Measurements from ENCODE around the gene ROBO4. TPM values are rescaled to one million over a fixed set of nuclear protein-coding genes. Genes with fewer than 3 reads are reported as not detected.

ROBO4 gene
- total RNA-seq, 1 donor from 2014 or later, result 0.25 TPM

DNA sequence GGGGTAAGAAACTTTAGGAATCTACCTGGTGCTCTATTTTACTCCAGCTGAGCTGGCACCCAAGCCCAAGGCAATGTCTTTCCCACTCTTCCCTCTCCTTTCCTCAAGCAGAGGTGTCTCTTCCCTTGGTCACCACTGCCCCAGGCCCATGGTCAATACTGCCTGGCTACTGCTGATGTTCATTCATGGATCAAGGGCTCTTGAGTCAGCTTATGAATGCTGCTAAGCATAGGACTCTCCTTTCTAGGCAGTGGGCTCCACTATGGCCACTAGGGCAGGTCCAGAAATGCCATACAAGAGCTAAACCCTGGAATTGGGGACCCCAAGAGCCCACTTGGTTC, 18.7 kb upstream of the ROBO4 start:
- H3K27me3 ChIP-seq (ENCODE audit: insufficient read depth, low read length), result no peaks in the 10 kb centered on the region
- DNase-seq (ENCODE audit: low read depth), result no peak
- H3K4me2 ChIP-seq (ENCODE audit: low read length), result no peak overlapping the region
- H3K27me3 Mint-ChIP-seq (ENCODE audit: low read depth, unreplicated experiment), result peaks cover 3% of the 10 kb centered on the region
- no peak overlapping the region for H3K27ac Mint-ChIP-seq (ENCODE audit: unreplicated experiment)
- no peaks in the 10 kb centered on the region for H3K9me3 ChIP-seq (ENCODE audit: insufficient read depth, low read depth, low read length)
- TF ChIP-seq, protein P1, sequence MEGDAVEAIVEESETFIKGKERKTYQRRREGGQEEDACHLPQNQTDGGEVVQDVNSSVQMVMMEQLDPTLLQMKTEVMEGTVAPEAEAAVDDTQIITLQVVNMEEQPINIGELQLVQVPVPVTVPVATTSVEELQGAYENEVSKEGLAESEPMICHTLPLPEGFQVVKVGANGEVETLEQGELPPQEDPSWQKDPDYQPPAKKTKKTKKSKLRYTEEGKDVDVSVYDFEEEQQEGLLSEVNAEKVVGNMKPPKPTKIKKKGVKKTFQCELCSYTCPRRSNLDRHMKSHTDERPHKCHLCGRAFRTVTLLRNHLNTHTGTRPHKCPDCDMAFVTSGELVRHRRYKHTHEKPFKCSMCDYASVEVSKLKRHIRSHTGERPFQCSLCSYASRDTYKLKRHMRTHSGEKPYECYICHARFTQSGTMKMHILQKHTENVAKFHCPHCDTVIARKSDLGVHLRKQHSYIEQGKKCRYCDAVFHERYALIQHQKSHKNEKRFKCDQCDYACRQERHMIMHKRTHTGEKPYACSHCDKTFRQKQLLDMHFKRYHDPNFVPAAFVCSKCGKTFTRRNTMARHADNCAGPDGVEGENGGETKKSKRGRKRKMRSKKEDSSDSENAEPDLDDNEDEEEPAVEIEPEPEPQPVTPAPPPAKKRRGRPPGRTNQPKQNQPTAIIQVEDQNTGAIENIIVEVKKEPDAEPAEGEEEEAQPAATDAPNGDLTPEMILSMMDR (IDR thresholded peaks at IDR 0.05; ENCODE audit: insufficient read depth, low read depth, low read length), result no peak
- no peak for TF ChIP-seq EZH2 (IDR thresholded peaks at IDR 0.05; ENCODE audit: insufficient read depth, low read length)
- H3K9me3 Mint-ChIP-seq (ENCODE audit: unreplicated experiment), result peaks cover 12% of the 10 kb centered on the region
- no peaks in the 10 kb centered on the region for H4K20me1 ChIP-seq (ENCODE audit: insufficient read depth, low read length)
- H3K4me1 ChIP-seq (ENCODE audit: insufficient read depth, low read length), result peaks cover 8% of the 10 kb centered on the region
- H3K36me3 Mint-ChIP-seq (ENCODE audit: low read depth, unreplicated experiment), result no peaks in the 10 kb centered on the region
- FAIRE-seq, result no peak
- peaks cover 13% of the 10 kb centered on the region for H3K4me1 Mint-ChIP-seq (ENCODE audit: low read depth, unreplicated experiment)
- no peak overlapping the region for H3K4me3 ChIP-seq (ENCODE audit: insufficient read depth, low read depth, low read length)
- no peak overlapping the region for H3K9ac ChIP-seq (ENCODE audit: low read length)
- no peak overlapping the region for H2AFZ ChIP-seq (ENCODE audit: low read depth, low read length)
- H3K27ac ChIP-seq (ENCODE audit: low read depth, low read length), result no peak overlapping the region
- H3K4me3 Mint-ChIP-seq (ENCODE audit: unreplicated experiment), result no peak overlapping the region
- no peaks in the 10 kb centered on the region for H3K36me3 ChIP-seq (ENCODE audit: insufficient read depth, low read length)
- H3K79me2 ChIP-seq (ENCODE audit: insufficient read depth, low read length), result no peaks in the 10 kb centered on the region

DNA sequence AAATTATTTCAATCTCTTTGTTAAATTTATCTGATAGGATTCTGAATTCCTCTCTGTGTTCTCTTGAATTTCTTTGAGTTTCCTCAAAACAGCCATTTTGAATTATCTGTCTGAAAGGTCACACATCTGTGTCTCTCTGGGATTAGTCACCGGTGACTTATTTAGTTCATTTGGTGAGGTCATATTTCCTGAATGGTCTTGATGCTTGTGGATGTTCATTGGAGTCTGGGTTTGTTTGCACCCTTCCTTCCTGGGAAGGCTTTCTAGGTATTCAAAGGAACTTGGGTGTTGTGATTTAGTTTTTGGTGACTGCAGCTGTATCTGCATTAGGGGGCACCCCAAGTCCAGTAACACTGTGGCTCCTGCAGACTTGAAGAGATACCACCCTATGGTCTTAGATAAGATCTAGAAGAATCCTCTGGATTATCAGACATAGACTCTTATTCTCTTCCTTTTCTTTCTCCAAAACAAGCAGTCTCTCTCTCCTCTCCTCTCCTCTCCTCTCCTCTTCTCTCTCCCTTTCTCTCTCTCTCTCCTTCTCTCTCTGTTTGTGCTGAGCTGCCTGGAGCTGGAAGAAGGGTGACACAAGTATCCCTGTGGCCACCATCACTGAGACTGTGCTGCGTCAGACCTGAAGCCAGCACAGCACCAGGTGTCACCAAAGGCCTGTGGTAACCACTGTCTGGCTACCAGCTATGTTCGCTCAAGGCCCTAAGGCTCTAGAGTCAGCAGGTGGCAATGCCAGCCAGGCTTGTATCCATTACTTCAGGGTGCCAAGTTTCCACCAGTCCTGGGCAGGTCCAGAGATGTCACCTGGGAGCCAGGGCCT, 18.1 kb upstream of the ROBO4 start:
- no peaks in the 10 kb centered on the region for H3K79me2 ChIP-seq (ENCODE audit: insufficient read depth, low read length)
- no peak overlapping the region for H3K27ac ChIP-seq (ENCODE audit: low read depth, low read length)
- no peaks in the 10 kb centered on the region for H3K36me3 ChIP-seq (ENCODE audit: insufficient read depth, low read length)
- H3K27ac Mint-ChIP-seq (ENCODE audit: unreplicated experiment), result peak overlapping the region; percentile 43
- H3K4me1 Mint-ChIP-seq (ENCODE audit: low read depth, unreplicated experiment), result peaks cover 13% of the 10 kb centered on the region
- H3K9me3 ChIP-seq (ENCODE audit: insufficient read depth, low read depth, low read length), result no peaks in the 10 kb centered on the region
- H2AFZ ChIP-seq (ENCODE audit: low read depth, low read length), result no peak overlapping the region
- peak overlapping the region; percentile 14 for H3K4me2 ChIP-seq (ENCODE audit: low read length)
- no peak overlapping the region for H3K9ac ChIP-seq (ENCODE audit: low read length)
- peak; percentile 74 for FAIRE-seq
- peaks cover 12% of the 10 kb centered on the region for H3K9me3 Mint-ChIP-seq (ENCODE audit: unreplicated experiment)
- no peaks in the 10 kb centered on the region for H3K36me3 Mint-ChIP-seq (ENCODE audit: low read depth, unreplicated experiment)
- TF ChIP-seq EZH2 (IDR thresholded peaks at IDR 0.05; ENCODE audit: insufficient read depth, low read length), result no peak
- H3K4me3 ChIP-seq (ENCODE audit: insufficient read depth, low read depth, low read length), result no peak overlapping the region
- H3K4me3 Mint-ChIP-seq (ENCODE audit: unreplicated experiment), result no peak overlapping the region
- no peaks in the 10 kb centered on the region for H4K20me1 ChIP-seq (ENCODE audit: insufficient read depth, low read length)
- peaks cover 6% of the 10 kb centered on the region for H3K4me1 ChIP-seq (ENCODE audit: insufficient read depth, low read length)
- H3K27me3 ChIP-seq (ENCODE audit: insufficient read depth, low read length), result no peaks in the 10 kb centered on the region
- H3K27me3 Mint-ChIP-seq (ENCODE audit: low read depth, unreplicated experiment), result peaks cover 3% of the 10 kb centered on the region
- DNase-seq (ENCODE audit: low read depth), result no peak

DNA sequence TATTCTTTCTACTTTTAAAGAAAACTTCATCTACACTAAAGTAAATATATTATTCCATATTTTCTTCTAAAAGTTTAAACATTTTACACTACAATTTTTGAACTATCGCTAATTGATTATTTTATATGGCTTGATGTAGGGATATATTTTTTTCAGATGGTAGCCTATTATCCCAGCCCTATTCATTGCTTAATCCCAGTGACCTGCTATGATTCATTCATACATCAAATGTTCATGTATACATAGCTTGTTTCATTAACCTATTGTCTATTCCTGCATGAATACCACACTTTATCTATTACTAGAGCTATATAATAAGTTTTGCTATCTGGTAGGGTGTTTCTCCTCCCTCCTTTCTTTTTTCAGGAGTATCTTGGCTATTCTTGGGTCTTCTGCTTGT, 5.0 kb upstream of the ROBO4 start:
- FAIRE-seq, result no peak

More for the DNA sequence above, 5.0 kb upstream of the ROBO4 start:
- DNase-seq (ENCODE audit: low read depth), result no peak
- no peaks in the 10 kb centered on the region for H3K9me3 ChIP-seq (ENCODE audit: insufficient read depth, low read depth, low read length)
- Mint-ChIP-seq H3K4me3 (ENCODE audit: unreplicated experiment) (no peak overlapping the region), H3K4me1 (ENCODE audit: low read depth, unreplicated experiment) (peaks cover 23% of the 10 kb centered on the region), H3K27ac (ENCODE audit: unreplicated experiment) (no peak overlapping the region), H3K36me3 (ENCODE audit: low read depth, unreplicated experiment) (no peaks in the 10 kb centered on the region), H3K27me3 (ENCODE audit: low read depth, unreplicated experiment) (peaks cover 2% of the 10 kb centered on the region), H3K9me3 (ENCODE audit: unreplicated experiment) (peaks cover 9% of the 10 kb centered on the region)
- H3K4me3 ChIP-seq (ENCODE audit: insufficient read depth, low read depth, low read length), result no peak overlapping the region
- H3K27ac ChIP-seq (ENCODE audit: low read depth, low read length), result no peak overlapping the region
- no peaks in the 10 kb centered on the region for H4K20me1 ChIP-seq (ENCODE audit: insufficient read depth, low read length)
- no peaks in the 10 kb centered on the region for H3K79me2 ChIP-seq (ENCODE audit: insufficient read depth, low read length)
- H2AFZ ChIP-seq (ENCODE audit: low read depth, low read length), result no peak overlapping the region
- H3K9ac ChIP-seq (ENCODE audit: low read length), result no peak overlapping the region
- TF ChIP-seq, protein P1 (IDR thresholded peaks at IDR 0.05; ENCODE audit: insufficient read depth, low read depth, low read length), result no peak
- no peak for TF ChIP-seq EZH2 (IDR thresholded peaks at IDR 0.05; ENCODE audit: insufficient read depth, low read length)
- no peaks in the 10 kb centered on the region for H3K36me3 ChIP-seq (ENCODE audit: insufficient read depth, low read length)
- H3K4me1 ChIP-seq (ENCODE audit: insufficient read depth, low read length), result peaks cover 34% of the 10 kb centered on the region
- no peaks in the 10 kb centered on the region for H3K27me3 ChIP-seq (ENCODE audit: insufficient read depth, low read length)
- no peak overlapping the region for H3K4me2 ChIP-seq (ENCODE audit: low read length)
